Measurements from ENCODE around the gene ACOT8. TPM values are rescaled to one million over a fixed set of nuclear protein-coding genes. Genes with fewer than 3 reads are reported as not detected.
A peak's percentile ranks its signal among the peaks of the same experiment; 100 is the strongest.

ACOT8 gene
- total and polyA plus RNA-seq, 4 donors: 24.7 to 34.3 (median 31.9) TPM

GRCh38 chr20:45817376-45818194 is 39.6 kb downstream of the ACOT8 start:
- WGBS, 2 donors: 46 to 71% methylated on average over 9 of the region's 9 CpGs
- H3K36me3 ChIP-seq (ENCODE audit: control insufficient read depth in 4 of 4, insufficient read depth in 4 of 4, low read length in 4 of 4): no peaks in the 10 kb centered on the region
- H3K9me3 ChIP-seq (ENCODE audit: control insufficient read depth in 4 of 4, insufficient read depth in 3 of 4, low read length in 3 of 4): no peaks in the 10 kb centered on the region
- DNase-seq (peak in 2 of 3 donors; percentile 50 to 69), ATAC-seq (ENCODE audit: insufficient read depth, low FRiP score) (peak; percentile 48)
- H3K4me3 ChIP-seq: no peak overlapping the region
- peaks cover 0 to 7% (median 3%) of the 10 kb centered on the region in 3 donors for H3K27me3 ChIP-seq (ENCODE audit: control insufficient read depth in 3 of 3, insufficient read depth in 3 of 3, low read length in 2 of 3)
- H3K27ac ChIP-seq (ENCODE audit: low read depth in 1 of 2, low read length in 1 of 2): no peak overlapping the region
- peaks cover 0 to 23% (median 1%) of the 10 kb centered on the region in 5 donors for H3K4me1 ChIP-seq (ENCODE audit: control insufficient read depth in 5 of 5, insufficient read depth in 5 of 5, low read length in 5 of 5)
- H3K9ac ChIP-seq (ENCODE audit: insufficient read depth in 1 of 2, low read length in 2 of 2): no peak overlapping the region
- TF ChIP-seq CTCF (IDR thresholded peaks at IDR 0.05; ENCODE audit: control extremely low read depth, extremely low read depth): no peak

GRCh38 chr20:45816951-45817350 is 40.2 kb downstream of the ACOT8 start:
- Histone ChIP-seq H3K27me3 (ENCODE audit: control insufficient read depth in 3 of 3, insufficient read depth in 3 of 3, low read length in 2 of 3) (peaks cover 0 to 2% (median 0%) of the 10 kb centered on the region in 3 donors), H3K4me3 (no peak overlapping the region), H3K27ac (ENCODE audit: low read depth in 1 of 2, low read length in 1 of 2) (no peak overlapping the region), H3K36me3 (ENCODE audit: control insufficient read depth in 4 of 4, insufficient read depth in 4 of 4, low read length in 4 of 4) (no peaks in the 10 kb centered on the region), H3K4me1 (ENCODE audit: control insufficient read depth in 5 of 5, insufficient read depth in 5 of 5, low read length in 5 of 5) (peaks cover 0 to 21% (median 0%) of the 10 kb centered on the region in 5 donors), H3K9me3 (ENCODE audit: control insufficient read depth in 4 of 4, insufficient read depth in 3 of 4, low read length in 3 of 4) (no peaks in the 10 kb centered on the region), H3K9ac (ENCODE audit: insufficient read depth in 1 of 2, low read length in 2 of 2) (no peak overlapping the region)
- ATAC-seq (ENCODE audit: insufficient read depth, low FRiP score): no peak
- DNase-seq: no peak
- WGBS, 2 donors: 93 to 95% methylated on average over 3 of the region's 3 CpGs
- TF ChIP-seq CTCF (IDR thresholded peaks at IDR 0.05; ENCODE audit: control extremely low read depth, extremely low read depth): no peak

- 86 to 87% methylated on average over 3 of the region's 3 CpGs for WGBS, 2 donors
These were observed 42.9 kb downstream of the ACOT8 start for GRCh38 chr20:45814314-45814713.

More at GRCh38 chr20:45814314-45814713, 42.9 kb downstream of the ACOT8 start:
- Histone ChIP-seq H3K36me3 (ENCODE audit: control insufficient read depth in 4 of 4, insufficient read depth in 4 of 4, low read length in 4 of 4) (peaks cover 5 to 14% (median 9%) of the 10 kb centered on the region in 4 donors), H3K4me1 (ENCODE audit: control insufficient read depth in 5 of 5, insufficient read depth in 5 of 5, low read length in 5 of 5) (peaks cover 0 to 21% (median 0%) of the 10 kb centered on the region in 5 donors), H3K9ac (ENCODE audit: insufficient read depth in 1 of 2, low read length in 2 of 2) (no peak overlapping the region), H3K4me3 (no peak overlapping the region), H3K27ac (ENCODE audit: low read depth in 1 of 2, low read length in 1 of 2) (no peak overlapping the region), H3K27me3 (ENCODE audit: control insufficient read depth in 3 of 3, insufficient read depth in 3 of 3, low read length in 2 of 3) (no peaks in the 10 kb centered on the region), H3K9me3 (ENCODE audit: control insufficient read depth in 4 of 4, insufficient read depth in 3 of 4, low read length in 3 of 4) (no peaks in the 10 kb centered on the region)
- no peak for DNase-seq
- no peak for TF ChIP-seq CTCF (IDR thresholded peaks at IDR 0.05; ENCODE audit: control extremely low read depth, extremely low read depth)
- ATAC-seq (ENCODE audit: insufficient read depth, low FRiP score): no peak
